Activated CD4-positive, CD25-positive, alpha-beta regulatory T cell treated with anti-CD3 and anti-CD28 coated beads, Interleukin-2, amount 50 U/mL, for 16 hours (primary cell): ENCODE data around the gene DRG2.
A peak's percentile ranks its signal among the peaks of the same experiment; 100 is the strongest.

Source experiments
- DNase-seq: peaks from one replicate; pipeline ENCODE4 v3.0.0-alpha.2; 2020; ENCODE audit warnings: low read depth, low spot score

Gene DRG2

GRCh38 chr17:18087610-18088491 is at the start of gene DRG2:
TSS of gene DRG2 (plus strand) at chr17:18087948. CDS start at chr17:18088024, 76 bp downstream.
- peak; percentile 77 for DNase-seq

- no peak for DNase-seq
These were observed 49.4 kb upstream of the DRG2 start for GRCh38 chr17:18038149-18038850.

GRCh38 chr17:18038861-18039534 is 48.8 kb upstream of the DRG2 start, which contains the start of the genes ATPAF2 and GID4:
TSS of gene ATPAF2 (minus strand) at chr17:18039168. CDS start at chr17:18039013, 155 bp downstream.
TSS of gene GID4 (plus strand) at chr17:18039408. CDS start at chr17:18039465, 57 bp downstream.
- DNase-seq = peak; percentile 99

- DNase-seq = no peak
These were observed 48.0 kb upstream of the DRG2 start for GRCh38 chr17:18039535-18040260.

- DNase-seq = no peak
These were observed 47.4 kb upstream of the DRG2 start for GRCh38 chr17:18040261-18040858.

- DNase-seq = no peak
These were observed 46.0 kb upstream of the DRG2 start for GRCh38 chr17:18041776-18042175.

GRCh38 chr17:18042983-18043382 is 44.8 kb upstream of the DRG2 start:
- no peak for DNase-seq

- no peak for DNase-seq
These were observed 44.3 kb upstream of the DRG2 start for GRCh38 chr17:18043491-18043890.

GRCh38 chr17:18044609-18045008 is 43.1 kb upstream of the DRG2 start:
- no peak for DNase-seq

GRCh38 chr17:18045691-18046350 is 41.9 kb upstream of the DRG2 start:
- DNase-seq = no peak

GRCh38 chr17:18055597-18055996 is 32.2 kb upstream of the DRG2 start:
- DNase-seq = no peak

- DNase-seq = no peak
These were observed 31.5 kb upstream of the DRG2 start for GRCh38 chr17:18056214-18056613.

GRCh38 chr17:18059283-18059682 is 28.5 kb upstream of the DRG2 start:
- DNase-seq = no peak

GRCh38 chr17:18064053-18064452 is 23.7 kb upstream of the DRG2 start:
- DNase-seq = no peak

GRCh38 chr17:18065546-18065945 is 22.2 kb upstream of the DRG2 start:
- no peak for DNase-seq

GRCh38 chr17:18066866-18067265 is 20.9 kb upstream of the DRG2 start:
- no peak for DNase-seq

- no peak for DNase-seq
These were observed 18.6 kb upstream of the DRG2 start for GRCh38 chr17:18069101-18069500.

GRCh38 chr17:18070861-18071340 is 16.8 kb upstream of the DRG2 start:
- no peak for DNase-seq

- DNase-seq = no peak
These were observed 16.0 kb upstream of the DRG2 start for GRCh38 chr17:18071751-18072150.

- no peak for DNase-seq
These were observed 13.0 kb upstream of the DRG2 start for GRCh38 chr17:18074566-18075272.
